Activated naive CD8-positive, alpha-beta T cell (primary cell): Measurements from ENCODE around the gene TINCR.

Source experiments
- H3K27ac Mint-ChIP-seq: one replicate; pipeline ENCODE4 v1.8.0; 2021; ENCODE audit warnings: mixed read lengths
- H3K27me3 Mint-ChIP-seq: one replicate; pipeline ENCODE4 v1.8.0; 2021; ENCODE audit warnings: mixed read lengths
- H3K36me3 Mint-ChIP-seq: one replicate; pipeline ENCODE4 v1.8.0; 2021; ENCODE audit warnings: mixed read lengths
- H3K4me1 Mint-ChIP-seq: one replicate; pipeline ENCODE4 v1.8.0; 2021; ENCODE audit warnings: low read depth, mixed read lengths
- H3K4me3 Mint-ChIP-seq: one replicate; pipeline ENCODE4 v1.8.0; 2021; ENCODE audit warnings: mild to moderate bottlenecking, mixed read lengths
- H3K9me3 Mint-ChIP-seq: one replicate; pipeline ENCODE4 v1.8.0; 2021; ENCODE audit warnings: low read depth, mixed read lengths

The TINCR gene

GRCh38 chr19:5579286-5579685, 11.5 kb upstream of the TINCR start:
- Mint-ChIP-seq H3K36me3 (no peaks in the 10 kb centered on the region), H3K27ac (no peak overlapping the region), H3K27me3 (no peaks in the 10 kb centered on the region), H3K9me3 (no peaks in the 10 kb centered on the region), H3K4me3 (no peak overlapping the region), H3K4me1 (peaks cover 6% of the 10 kb centered on the region)

- Mint-ChIP-seq H3K9me3 (no peaks in the 10 kb centered on the region), H3K4me1 (peaks cover 6% of the 10 kb centered on the region), H3K4me3 (no peak overlapping the region), H3K27me3 (no peaks in the 10 kb centered on the region), H3K36me3 (no peaks in the 10 kb centered on the region), H3K27ac (no peak overlapping the region)
Measured at GRCh38 chr19:5578097-5578846, 10.5 kb upstream of the TINCR start.

GRCh38 chr19:5575590-5575989, 7.8 kb upstream of the TINCR start:
- Mint-ChIP-seq H3K36me3 (no peaks in the 10 kb centered on the region), H3K4me3 (no peak overlapping the region), H3K4me1 (peaks cover 6% of the 10 kb centered on the region), H3K27ac (no peak overlapping the region), H3K27me3 (no peaks in the 10 kb centered on the region), H3K9me3 (no peaks in the 10 kb centered on the region)

GRCh38 chr19:5572556-5573286, 5.0 kb upstream of the TINCR start:
- no peaks in the 10 kb centered on the region for H3K9me3 Mint-ChIP-seq
- peaks cover 2% of the 10 kb centered on the region for H3K27me3 Mint-ChIP-seq
- H3K36me3 Mint-ChIP-seq: no peaks in the 10 kb centered on the region
- H3K4me3 Mint-ChIP-seq: no peak overlapping the region
- no peaks in the 10 kb centered on the region for H3K4me1 Mint-ChIP-seq
- no peak overlapping the region for H3K27ac Mint-ChIP-seq

- H3K9me3 Mint-ChIP-seq: no peaks in the 10 kb centered on the region
- no peaks in the 10 kb centered on the region for H3K4me1 Mint-ChIP-seq
- H3K36me3 Mint-ChIP-seq: no peaks in the 10 kb centered on the region
- no peak overlapping the region for H3K4me3 Mint-ChIP-seq
- H3K27me3 Mint-ChIP-seq: peaks cover 2% of the 10 kb centered on the region
- H3K27ac Mint-ChIP-seq: no peak overlapping the region
Measured at GRCh38 chr19:5571777-5572176, 4.0 kb upstream of the TINCR start.

- no peaks in the 10 kb centered on the region for H3K9me3 Mint-ChIP-seq
- no peaks in the 10 kb centered on the region for H3K36me3 Mint-ChIP-seq
- no peaks in the 10 kb centered on the region for H3K4me1 Mint-ChIP-seq
- no peak overlapping the region for H3K4me3 Mint-ChIP-seq
- H3K27me3 Mint-ChIP-seq: peaks cover 6% of the 10 kb centered on the region
- H3K27ac Mint-ChIP-seq: no peak overlapping the region
Measured at GRCh38 chr19:5567970-5568407, 236 bp upstream of the TINCR start.

- no peaks in the 10 kb centered on the region for H3K9me3 Mint-ChIP-seq
- H3K27me3 Mint-ChIP-seq: peaks cover 16% of the 10 kb centered on the region
- no peaks in the 10 kb centered on the region for H3K4me1 Mint-ChIP-seq
- no peak overlapping the region for H3K4me3 Mint-ChIP-seq
- H3K36me3 Mint-ChIP-seq: peaks cover 3% of the 10 kb centered on the region
- no peak overlapping the region for H3K27ac Mint-ChIP-seq
Measured at GRCh38 chr19:5564930-5565329, 2.8 kb downstream of the TINCR start.

- Mint-ChIP-seq H3K36me3 (peaks cover 3% of the 10 kb centered on the region), H3K4me3 (no peak overlapping the region), H3K27ac (no peak overlapping the region), H3K4me1 (no peaks in the 10 kb centered on the region), H3K9me3 (no peaks in the 10 kb centered on the region), H3K27me3 (peaks cover 16% of the 10 kb centered on the region)
Measured at GRCh38 chr19:5563935-5564612, 3.7 kb downstream of the TINCR start.

- Mint-ChIP-seq H3K4me3 (no peak overlapping the region), H3K9me3 (no peaks in the 10 kb centered on the region), H3K36me3 (peaks cover 6% of the 10 kb centered on the region), H3K27ac (no peak overlapping the region), H3K27me3 (peaks cover 17% of the 10 kb centered on the region), H3K4me1 (no peaks in the 10 kb centered on the region)
Measured at GRCh38 chr19:5563008-5563431, 4.7 kb downstream of the TINCR start.

- no peaks in the 10 kb centered on the region for H3K4me1 Mint-ChIP-seq
- no peaks in the 10 kb centered on the region for H3K9me3 Mint-ChIP-seq
- peaks cover 6% of the 10 kb centered on the region for H3K36me3 Mint-ChIP-seq
- peaks cover 19% of the 10 kb centered on the region for H3K27me3 Mint-ChIP-seq
- no peak overlapping the region for H3K27ac Mint-ChIP-seq
- H3K4me3 Mint-ChIP-seq: no peak overlapping the region
Measured at GRCh38 chr19:5562280-5562679, 5.5 kb downstream of the TINCR start.

- Mint-ChIP-seq H3K9me3 (no peaks in the 10 kb centered on the region), H3K36me3 (peaks cover 6% of the 10 kb centered on the region), H3K27ac (no peak overlapping the region), H3K4me3 (no peak overlapping the region), H3K4me1 (no peaks in the 10 kb centered on the region), H3K27me3 (peaks cover 19% of the 10 kb centered on the region)
Measured at GRCh38 chr19:5561559-5561958, 6.2 kb downstream of the TINCR start.

GRCh38 chr19:5560156-5560555, 7.6 kb downstream of the TINCR start:
- Mint-ChIP-seq H3K27ac (no peak overlapping the region), H3K27me3 (peaks cover 14% of the 10 kb centered on the region)

GRCh38 chr19:5559804-5560133, 8.0 kb downstream of the TINCR start:
- H3K4me3 Mint-ChIP-seq: no peak overlapping the region
- H3K27me3 Mint-ChIP-seq: peaks cover 14% of the 10 kb centered on the region
- H3K9me3 Mint-ChIP-seq: no peaks in the 10 kb centered on the region
- H3K27ac Mint-ChIP-seq: no peak overlapping the region
- H3K4me1 Mint-ChIP-seq: no peaks in the 10 kb centered on the region
- H3K36me3 Mint-ChIP-seq: peaks cover 6% of the 10 kb centered on the region

More at GRCh38 chr19:5560156-5560555, 7.6 kb downstream of the TINCR start:
- no peaks in the 10 kb centered on the region for H3K4me1 Mint-ChIP-seq
- H3K9me3 Mint-ChIP-seq: no peaks in the 10 kb centered on the region
- no peak overlapping the region for H3K4me3 Mint-ChIP-seq
- H3K36me3 Mint-ChIP-seq: peaks cover 6% of the 10 kb centered on the region

- H3K4me3 Mint-ChIP-seq: no peak overlapping the region
- H3K27ac Mint-ChIP-seq: no peak overlapping the region
- H3K27me3 Mint-ChIP-seq: peaks cover 14% of the 10 kb centered on the region
- no peaks in the 10 kb centered on the region for H3K9me3 Mint-ChIP-seq
- H3K36me3 Mint-ChIP-seq: peaks cover 6% of the 10 kb centered on the region
- H3K4me1 Mint-ChIP-seq: no peaks in the 10 kb centered on the region
Measured at GRCh38 chr19:5558101-5558621, 9.6 kb downstream of the TINCR start.

GRCh38 chr19:5557691-5558090, 10.1 kb downstream of the TINCR start:
- no peak overlapping the region for H3K4me3 Mint-ChIP-seq
- no peak overlapping the region for H3K27ac Mint-ChIP-seq
- peaks cover 6% of the 10 kb centered on the region for H3K36me3 Mint-ChIP-seq
- no peaks in the 10 kb centered on the region for H3K4me1 Mint-ChIP-seq
- H3K9me3 Mint-ChIP-seq: no peaks in the 10 kb centered on the region
- peaks cover 14% of the 10 kb centered on the region for H3K27me3 Mint-ChIP-seq
